ENCODE results near the gene ZNF341. TPM values are rescaled to one million over a fixed set of nuclear protein-coding genes. Genes with fewer than 3 reads are reported as not detected.

The ZNF341 gene
- total and polyA plus RNA-seq, 2 experiments from 2014 or later = 4.3 to 6.1 TPM

DNA sequence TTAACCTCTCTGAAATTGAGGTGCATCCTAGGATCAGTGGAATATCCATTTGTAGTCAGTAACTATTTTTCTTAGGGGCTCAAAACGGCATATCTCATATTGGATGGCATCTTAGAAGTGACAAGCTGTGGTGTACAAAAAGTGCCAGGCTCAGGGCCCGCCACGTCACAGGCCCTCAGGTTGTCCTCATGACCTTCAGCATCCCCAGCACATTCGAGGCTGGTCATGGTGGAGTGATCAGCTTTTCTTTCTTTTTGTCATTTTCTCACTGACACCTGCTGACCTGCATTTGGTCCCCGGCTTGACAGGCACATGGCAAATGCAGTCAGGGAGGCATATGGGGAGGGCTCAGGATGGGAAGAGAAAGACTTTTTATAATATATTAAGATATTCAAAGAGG is 38.5 kb upstream of the ZNF341 start:
- Mint-ChIP-seq H3K27me3 (ENCODE audit: insufficient read depth, low read depth, poor library complexity) (peaks cover 15% of the 10 kb centered on the region), H3K27ac (no peak overlapping the region), H3K36me3 (ENCODE audit: low read depth) (peaks cover 5% of the 10 kb centered on the region), H3K9me3 (peaks cover 12% of the 10 kb centered on the region), H3K4me1 (peaks cover 18% of the 10 kb centered on the region), H3K4me3 (no peak overlapping the region)
- H4K20me1 ChIP-seq (replicated peaks; ENCODE audit: insufficient read depth) = no peaks in the 10 kb centered on the region
- DNase-seq (ENCODE audit: low spot score) (no peak), ATAC-seq (no peak; the same call in 2 of the 3 replicates)
- no peaks in the 10 kb centered on the region for H3K36me3 ChIP-seq (ENCODE audit: insufficient read depth)
- no peak overlapping the region for H3K27ac ChIP-seq (ENCODE audit: low read depth)
- no peaks in the 10 kb centered on the region for H3K9me2 ChIP-seq (ENCODE audit: insufficient read depth)
- peaks cover 7% of the 10 kb centered on the region for H3K4me1 ChIP-seq (ENCODE audit: insufficient read depth)
- H3F3A ChIP-seq (replicated peaks; ENCODE audit: low read depth) = no peaks in the 10 kb centered on the region
- no peaks in the 10 kb centered on the region for H3K79me2 ChIP-seq (replicated peaks; ENCODE audit: insufficient read depth)
- H3K27me3 ChIP-seq (ENCODE audit: insufficient read depth) = no peaks in the 10 kb centered on the region
- H3K4me2 ChIP-seq = 0 out of 2 replicates have a peak overlapping the region, but pooled peaks have one; percentile 32
- H2AFZ ChIP-seq = no peak overlapping the region; the same call in 1 of the 2 replicates
- H3K4me3 ChIP-seq = no peak overlapping the region
- TF ChIP-seq NANOG (IDR thresholded peaks at IDR 0.05; ENCODE audit: borderline replicate concordance) = no peak
- no peak for TF ChIP-seq REST (IDR thresholded peaks at IDR 0.05; ENCODE audit: unreplicated experiment)
- TF ChIP-seq ZNF331 (CRISPR knock-in tag; IDR thresholded peaks at IDR 0.05; ENCODE audit: low read depth) = no peak
- TF ChIP-seq JUNB (IDR thresholded peaks at IDR 0.05; ENCODE audit: unreplicated experiment) = no peak
- no peak for TF ChIP-seq POLR2AphosphoS5 (IDR thresholded peaks at IDR 0.05; ENCODE audit: low read depth)
- no peak for TF ChIP-seq STAT1 (IDR thresholded peaks at IDR 0.05; ENCODE audit: unreplicated experiment)
- no peak for TF ChIP-seq CTCF (conservative IDR thresholded peaks at IDR 0.05; ENCODE audit: low read depth in 2 of 2)
- no peak for TF ChIP-seq ZNF114 (CRISPR knock-in tag; IDR thresholded peaks at IDR 0.05)

GRCh38 chr20:33693741-33694638 is 37.8 kb upstream of the ZNF341 start:
- H3K27ac ChIP-seq (ENCODE audit: low read depth) = no peak overlapping the region
- peaks cover 9% of the 10 kb centered on the region for H3K36me3 Mint-ChIP-seq (ENCODE audit: low read depth)
- peak; percentile 45 for DNase-seq (ENCODE audit: low spot score)
- no peak overlapping the region for H3K4me3 ChIP-seq
- peak overlapping the region; percentile 80 for H2AFZ ChIP-seq
- no peak for TF ChIP-seq REST (IDR thresholded peaks at IDR 0.05; ENCODE audit: unreplicated experiment)
- no peaks in the 10 kb centered on the region for H3F3A ChIP-seq (replicated peaks; ENCODE audit: low read depth)
- H3K27me3 Mint-ChIP-seq (ENCODE audit: insufficient read depth, low read depth, poor library complexity) = peaks cover 15% of the 10 kb centered on the region
- peaks cover 19% of the 10 kb centered on the region for H3K9me3 Mint-ChIP-seq
- no peak overlapping the region for H3K4me2 ChIP-seq
- no peaks in the 10 kb centered on the region for H3K36me3 ChIP-seq (ENCODE audit: insufficient read depth)
- ATAC-seq = peak; percentile 81
- H3K4me3 Mint-ChIP-seq = no peak overlapping the region
- peaks cover 7% of the 10 kb centered on the region for H3K4me1 ChIP-seq (ENCODE audit: insufficient read depth)
- no peaks in the 10 kb centered on the region for H3K79me2 ChIP-seq (replicated peaks; ENCODE audit: insufficient read depth)
- H4K20me1 ChIP-seq (replicated peaks; ENCODE audit: insufficient read depth) = no peaks in the 10 kb centered on the region
- no peaks in the 10 kb centered on the region for H3K9me2 ChIP-seq (ENCODE audit: insufficient read depth)
- peak overlapping the region; percentile 2; the same call in 1 of the 2 replicates for H3K27ac Mint-ChIP-seq
- H3K27me3 ChIP-seq (ENCODE audit: insufficient read depth) = no peaks in the 10 kb centered on the region
- H3K4me1 Mint-ChIP-seq = peaks cover 18% of the 10 kb centered on the region

Measured in GM23338 (cell line).